ENCODE measurements around the gene IQCE. TPM values are rescaled to one million over a fixed set of nuclear protein-coding genes. Genes with fewer than 3 reads are reported as not detected.

Gene IQCE
- total RNA-seq, 1 donor from 2014 or later: 29.6 TPM

DNA sequence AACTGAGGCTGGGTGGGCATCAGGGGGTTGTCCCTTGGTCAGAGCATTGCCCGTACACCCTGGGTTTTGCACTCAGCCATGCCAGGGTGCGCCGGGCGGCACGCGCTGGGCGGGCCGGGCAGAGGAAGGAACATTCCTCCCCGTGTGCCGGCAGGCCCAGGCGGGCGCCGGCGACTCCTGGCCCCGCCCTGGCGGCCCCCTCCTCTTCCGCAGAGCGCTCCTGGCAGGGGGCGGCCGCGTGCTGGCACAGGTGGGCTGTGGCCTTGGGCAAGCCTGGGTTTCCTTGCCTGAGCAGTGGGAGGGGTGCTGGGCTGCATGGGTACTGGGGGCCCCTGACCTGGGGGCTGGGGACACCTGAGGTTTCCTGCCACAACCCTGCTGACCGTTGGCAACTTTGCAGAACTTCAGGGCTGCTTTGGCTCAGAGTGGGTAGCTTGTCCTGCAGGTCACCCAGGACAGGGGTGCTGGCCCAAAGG lies 35.3 kb upstream of the IQCE start:
- Mint-ChIP-seq H3K27ac (peak overlapping the region; percentile 94), H3K27me3 (ENCODE audit: low read depth) (peaks cover 18% of the 10 kb centered on the region), H3K36me3 (peaks cover 4% of the 10 kb centered on the region), H3K4me1 (peaks cover 47% of the 10 kb centered on the region), H3K4me3 (peak overlapping the region; percentile 56), H3K9me3 (no peaks in the 10 kb centered on the region)
- no peak for DNase-seq (ENCODE audit: low spot score in 2 of 2, unreplicated experiment in 2 of 2)
- TF ChIP-seq, protein P1, sequence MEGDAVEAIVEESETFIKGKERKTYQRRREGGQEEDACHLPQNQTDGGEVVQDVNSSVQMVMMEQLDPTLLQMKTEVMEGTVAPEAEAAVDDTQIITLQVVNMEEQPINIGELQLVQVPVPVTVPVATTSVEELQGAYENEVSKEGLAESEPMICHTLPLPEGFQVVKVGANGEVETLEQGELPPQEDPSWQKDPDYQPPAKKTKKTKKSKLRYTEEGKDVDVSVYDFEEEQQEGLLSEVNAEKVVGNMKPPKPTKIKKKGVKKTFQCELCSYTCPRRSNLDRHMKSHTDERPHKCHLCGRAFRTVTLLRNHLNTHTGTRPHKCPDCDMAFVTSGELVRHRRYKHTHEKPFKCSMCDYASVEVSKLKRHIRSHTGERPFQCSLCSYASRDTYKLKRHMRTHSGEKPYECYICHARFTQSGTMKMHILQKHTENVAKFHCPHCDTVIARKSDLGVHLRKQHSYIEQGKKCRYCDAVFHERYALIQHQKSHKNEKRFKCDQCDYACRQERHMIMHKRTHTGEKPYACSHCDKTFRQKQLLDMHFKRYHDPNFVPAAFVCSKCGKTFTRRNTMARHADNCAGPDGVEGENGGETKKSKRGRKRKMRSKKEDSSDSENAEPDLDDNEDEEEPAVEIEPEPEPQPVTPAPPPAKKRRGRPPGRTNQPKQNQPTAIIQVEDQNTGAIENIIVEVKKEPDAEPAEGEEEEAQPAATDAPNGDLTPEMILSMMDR (IDR thresholded peaks at IDR 0.05; ENCODE audit: unreplicated experiment): no peak

DNA sequence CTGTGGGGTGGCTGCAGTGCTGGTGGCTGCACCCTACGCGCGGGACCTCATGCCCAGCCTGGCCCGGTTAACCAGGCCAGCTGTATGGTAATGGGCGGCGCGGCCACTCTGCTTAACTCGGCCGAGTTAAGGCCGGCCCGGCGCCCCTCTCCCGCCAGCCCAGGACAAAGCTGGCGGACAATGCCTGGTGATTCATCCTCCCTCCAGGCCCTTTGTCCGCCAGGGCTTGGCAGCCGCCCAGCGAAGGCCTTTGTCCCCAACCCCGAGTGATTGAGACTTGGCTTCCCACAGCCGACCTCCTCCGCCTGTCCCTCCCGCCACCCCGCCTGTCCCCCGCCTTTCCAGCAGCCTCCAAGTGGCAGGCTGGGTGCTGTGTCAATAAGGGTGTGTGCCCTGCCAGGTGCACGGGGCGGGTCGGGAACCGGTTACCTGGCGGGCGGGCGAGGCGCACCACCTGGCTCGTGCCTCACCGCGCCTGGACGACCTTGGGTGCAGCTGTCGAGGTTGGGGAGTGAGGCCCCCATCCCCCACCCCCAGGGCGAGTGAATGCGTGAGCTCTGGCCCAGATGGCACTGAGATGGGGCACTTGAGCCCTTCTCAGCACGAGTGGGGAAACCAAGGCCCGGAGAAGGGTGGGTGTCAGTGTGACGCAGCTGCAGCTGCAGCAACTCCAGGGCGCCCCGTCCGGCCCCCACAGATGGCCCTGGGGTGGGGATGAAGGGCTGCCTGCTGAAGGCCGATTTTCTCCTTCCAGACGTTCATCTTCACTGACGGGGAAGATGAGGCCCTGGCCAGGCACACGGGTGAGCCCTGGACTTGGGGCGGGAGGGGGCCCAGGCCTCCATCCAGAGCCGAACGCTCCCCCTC lies 34.6 kb upstream of the IQCE start:
- H3K4me3 Mint-ChIP-seq: no peak overlapping the region
- peaks cover 42% of the 10 kb centered on the region for H3K4me1 Mint-ChIP-seq
- H3K36me3 Mint-ChIP-seq: peaks cover 4% of the 10 kb centered on the region
- TF ChIP-seq, protein P1 (IDR thresholded peaks at IDR 0.05; ENCODE audit: unreplicated experiment): no peak
- no peak overlapping the region for H3K27ac Mint-ChIP-seq
- no peaks in the 10 kb centered on the region for H3K9me3 Mint-ChIP-seq
- no peak for DNase-seq (ENCODE audit: low spot score in 2 of 2, unreplicated experiment in 2 of 2)
- peaks cover 18% of the 10 kb centered on the region for H3K27me3 Mint-ChIP-seq (ENCODE audit: low read depth)

DNA sequence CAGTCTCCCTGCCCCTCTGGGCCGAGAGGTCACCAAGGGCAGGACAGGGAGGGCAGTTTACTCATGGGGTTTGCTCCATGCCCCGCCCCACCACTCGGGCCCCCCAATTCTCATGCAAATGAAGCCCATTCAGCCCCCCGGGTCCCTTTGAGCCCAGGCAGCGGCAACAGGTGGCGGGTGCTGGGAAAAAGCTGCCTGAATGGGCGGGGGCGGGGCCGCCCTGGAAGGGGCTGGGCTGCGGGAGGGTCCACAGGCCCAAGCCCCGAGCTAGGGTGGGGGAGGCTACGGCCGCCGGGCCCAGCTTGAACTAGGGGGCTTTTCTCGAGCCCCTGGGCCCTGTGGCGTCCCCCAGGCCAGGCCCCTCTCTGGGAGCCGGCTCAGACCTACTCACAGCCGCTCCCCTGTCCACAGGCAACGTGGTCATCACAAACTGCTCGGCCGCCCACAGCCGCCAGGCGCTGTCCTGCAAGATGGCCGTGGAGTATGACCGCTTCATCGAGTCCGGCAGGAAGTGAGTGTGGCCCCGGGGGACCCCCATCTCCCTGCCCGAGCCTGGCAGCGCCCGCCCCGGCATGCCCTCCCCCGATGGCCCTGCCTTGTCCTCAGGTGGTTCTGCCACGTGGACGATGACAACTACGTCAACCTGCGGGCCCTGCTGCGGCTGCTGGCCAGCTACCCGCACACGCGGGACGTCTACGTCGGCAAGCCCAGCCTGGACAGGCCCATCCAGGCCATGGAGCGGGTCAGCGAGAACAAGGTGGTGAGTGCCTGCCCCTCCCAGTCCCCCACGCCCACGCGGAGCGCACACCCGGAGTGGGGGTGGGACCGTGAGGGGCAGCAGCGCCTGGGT lies 33.7 kb upstream of the IQCE start:
- H3K9me3 Mint-ChIP-seq: no peaks in the 10 kb centered on the region
- TF ChIP-seq, protein P1 (IDR thresholded peaks at IDR 0.05; ENCODE audit: unreplicated experiment): no peak
- no peak overlapping the region for H3K27ac Mint-ChIP-seq
- peaks cover 18% of the 10 kb centered on the region for H3K27me3 Mint-ChIP-seq (ENCODE audit: low read depth)
- H3K4me3 Mint-ChIP-seq: no peak overlapping the region
- peaks cover 4% of the 10 kb centered on the region for H3K36me3 Mint-ChIP-seq
- DNase-seq (ENCODE audit: low spot score in 2 of 2, unreplicated experiment in 2 of 2): no peak
- peaks cover 42% of the 10 kb centered on the region for H3K4me1 Mint-ChIP-seq

DNA sequence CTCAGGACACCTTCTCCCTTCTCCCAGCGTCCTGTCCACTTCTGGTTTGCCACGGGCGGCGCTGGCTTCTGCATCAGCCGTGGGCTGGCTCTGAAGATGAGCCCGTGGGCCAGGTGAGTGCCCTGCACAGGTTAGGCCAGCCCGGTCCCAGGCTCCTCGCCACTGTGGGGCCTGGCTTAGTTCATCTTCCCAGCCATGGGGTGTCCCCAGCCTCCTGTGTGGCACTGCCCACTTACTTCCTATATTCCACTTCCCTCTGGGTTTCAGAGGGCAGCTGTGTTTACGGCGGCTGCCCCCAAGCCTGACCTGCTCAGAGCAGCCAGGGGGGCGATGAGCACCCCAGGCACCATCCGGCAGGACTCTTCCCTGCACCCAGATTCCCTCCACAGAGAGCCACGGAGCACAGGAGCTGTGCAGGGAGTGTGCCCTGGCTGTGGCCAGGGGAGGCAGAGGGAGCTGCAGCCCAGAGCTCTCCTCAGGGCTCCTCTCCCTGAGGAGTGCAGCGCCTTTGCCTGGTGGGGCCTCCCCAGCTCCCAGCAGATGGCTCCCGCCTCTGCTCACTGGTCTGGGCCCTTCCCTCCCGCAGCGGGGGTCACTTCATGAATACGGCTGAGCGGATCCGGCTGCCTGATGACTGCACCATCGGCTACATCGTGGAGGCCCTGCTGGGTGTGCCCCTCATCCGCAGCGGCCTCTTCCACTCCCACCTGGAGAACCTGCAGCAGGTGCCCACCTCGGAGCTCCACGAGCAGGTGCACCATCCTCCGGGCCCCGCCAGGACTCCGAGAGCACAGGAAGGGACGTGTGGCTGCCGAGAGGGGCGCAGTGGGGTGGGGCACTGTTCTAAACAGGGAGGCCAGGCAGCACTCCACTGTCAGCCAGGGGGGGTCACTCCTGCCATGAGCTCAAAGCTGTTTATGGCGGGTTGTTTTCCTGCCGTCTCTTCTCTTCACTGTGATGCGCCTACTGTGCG lies 32.8 kb upstream of the IQCE start:
- TF ChIP-seq, protein P1 (IDR thresholded peaks at IDR 0.05; ENCODE audit: unreplicated experiment): no peak
- Mint-ChIP-seq H3K9me3 (no peaks in the 10 kb centered on the region), H3K27ac (no peak overlapping the region), H3K27me3 (ENCODE audit: low read depth) (peaks cover 11% of the 10 kb centered on the region), H3K36me3 (peaks cover 4% of the 10 kb centered on the region), H3K4me1 (peaks cover 33% of the 10 kb centered on the region), H3K4me3 (no peak overlapping the region)
- DNase-seq (ENCODE audit: low spot score in 2 of 2, unreplicated experiment in 2 of 2): no peak
